Keratinocyte (primary cell): Measurements from ENCODE around the gene BSCL2. TPM values are rescaled to one million over a fixed set of nuclear protein-coding genes. Genes with fewer than 3 reads are reported as not detected.
"Not testable (repeated sequence)": the region's sequence is repeated elsewhere in the genome, so short reads cannot be mapped to it uniquely, and the experiment has no call there.

Source experiments
- DNase-seq: peaks from one replicate; pipeline ENCODE4 v3.0.0-alpha.2; 2011; ENCODE audit warnings: low read depth, missing footprints, low spot score
- FAIRE-seq: peaks from 2 replicates; lab custom pipeline; 2011; peaks lifted over from hg19 to GRCh38; lab: Jason Lieb, UNC
- H2AFZ ChIP-seq: 2 replicates; pipeline ENCODE4 v1.6.0; 2012; ENCODE audit warnings: low read length, control low read depth, inconsistent platforms; ENCODE audit not compliant: control insufficient read depth
- H3K27ac ChIP-seq: 2 replicates; pipeline ENCODE4 v1.5.1; 2011; ENCODE audit warnings: low read length; ENCODE audit not compliant: control insufficient read depth, insufficient read depth
- H3K27me3 ChIP-seq: 3 replicates; pipeline ENCODE4 v1.6.0; 2011; ENCODE audit warnings: low read length; ENCODE audit not compliant: control insufficient read depth, insufficient read depth; ENCODE audit errors: extremely low read depth
- H3K36me3 ChIP-seq, 2 experiments: 2 replicates in 1 of 2; 3 replicates in 1 of 2; pipeline ENCODE4 v1.5.1; 2011; ENCODE audit warnings: low read length in 2 of 2, mild to moderate bottlenecking in 1 of 2; ENCODE audit not compliant: control insufficient read depth in 2 of 2, insufficient read depth in 2 of 2; ENCODE audit errors: extremely low read depth in 1 of 2
- H3K4me1 ChIP-seq: 3 replicates; pipeline ENCODE4 v1.5.1; 2011; ENCODE audit warnings: low read length; ENCODE audit not compliant: control insufficient read depth, insufficient read depth; ENCODE audit errors: extremely low read depth
- H3K4me2 ChIP-seq: 3 replicates; pipeline ENCODE4 v1.6.0; 2011; ENCODE audit warnings: low read depth, low read length; ENCODE audit not compliant: control insufficient read depth, insufficient read depth; ENCODE audit errors: extremely low read depth
- H3K4me3 ChIP-seq, 3 experiments: fragments of 200-600 bp in 1 of 3; sonication (generic) in 1 of 3; 2 replicates in 2 of 3; 3 replicates in 1 of 3; pipeline ENCODE4 v1.5.1; 2011 to 2016; ENCODE audit warnings: low read length in 3 of 3, mild to moderate bottlenecking in 3 of 3, control low read depth in 2 of 3, inconsistent platforms in 1 of 3, low read depth in 1 of 3, mixed read lengths in 1 of 3, mixed run types in 1 of 3, moderate library complexity in 1 of 3; ENCODE audit not compliant: control insufficient read depth in 2 of 3, insufficient read depth in 2 of 3; ENCODE audit errors: extremely low read depth in 1 of 3
- H3K79me2 ChIP-seq: 2 replicates; pipeline ENCODE4 v1.6.0; 2012; ENCODE audit warnings: low read length; ENCODE audit not compliant: control insufficient read depth, insufficient read depth
- H3K9ac ChIP-seq: 3 replicates; pipeline ENCODE4 v1.6.0; 2011; ENCODE audit warnings: low read length; ENCODE audit not compliant: control insufficient read depth, insufficient read depth; ENCODE audit errors: extremely low read depth
- H3K9me1 ChIP-seq: 3 replicates; pipeline ENCODE4 v1.6.0; 2011; ENCODE audit warnings: low read length; ENCODE audit not compliant: control insufficient read depth, insufficient read depth; ENCODE audit errors: extremely low read depth
- H3K9me3 ChIP-seq: 2 replicates; pipeline ENCODE4 v1.5.1; 2012; ENCODE audit warnings: low read depth, low read length; ENCODE audit not compliant: control insufficient read depth
- H4K20me1 ChIP-seq: 3 replicates; pipeline ENCODE4 v1.6.0; 2011; ENCODE audit warnings: low read length; ENCODE audit not compliant: control insufficient read depth, insufficient read depth; ENCODE audit errors: extremely low read depth
- CTCF ChIP-seq, 3 experiments: IDR thresholded peaks in 1 of 3; conservative IDR thresholded peaks in 1 of 3; optimal IDR thresholded peaks in 1 of 3; 2 replicates in 2 of 3; 3 replicates in 1 of 3; pipeline versions ENCODE3 to v1.5.1; 2011; ENCODE audit warnings: low read length in 3 of 3, mild to moderate bottlenecking in 3 of 3, moderate library complexity in 2 of 3, control low read depth in 1 of 3, inconsistent platforms in 1 of 3; ENCODE audit not compliant: insufficient read depth in 2 of 3; ENCODE audit errors: extremely low read depth in 1 of 3
- EZH2 ChIP-seq: IDR thresholded peaks from one replicate; pipeline ENCODE4 v1.6.1; 2012; ENCODE audit warnings: inconsistent platforms, mild to moderate bottlenecking, low read length, moderate library complexity
- dilution Hi-C: fragments of 300-500 bp; cut with MboI; formaldehyde crosslinking; loops from one replicate; pipeline ENCODE4 v1.7.0; 2020; ENCODE audit warnings: low sequenced_read_pairs; ENCODE audit not compliant: extremely low pct_ligation_motif_present
- polyA plus RNA-seq, 5 experiments: library from polyadenylated mRNA; depleted of rRNA in 3 of 5; stranded (reverse) in 3 of 5; stranded (forward) in 1 of 5; unstranded in 1 of 5; fragments of >200 nt; gene quantifications; 1 replicate in 1 of 5; 2 replicates in 3 of 5; 3 replicates in 1 of 5; pipeline versions ENCODE4 v1.2.1 to v1.2.3, GENCODE V29; 2011 to 2012; ENCODE audit warnings: missing spikeins in 2 of 5, low read depth in 1 of 5, low replicate concordance in 1 of 5

Gene BSCL2
- polyA plus RNA-seq, 1 donor (not counting 4 experiments of a cell fraction or from before 2014, with no cell fraction given), result 21.9 TPM

- no peak for DNase-seq
- Histone ChIP-seq H3K9me3 (no peaks in the 10 kb centered on the region), H4K20me1 (no peaks in the 10 kb centered on the region), H3K27me3 (no peaks in the 10 kb centered on the region), H3K4me1 (peaks cover 6% of the 10 kb centered on the region), H3K36me3 (peaks cover 3 to 8% of the 10 kb centered on the region in 2 experiments), H3K9me1 (no peaks in the 10 kb centered on the region), H3K9ac (no peak overlapping the region), H3K79me2 (peaks cover 27% of the 10 kb centered on the region), H3K4me2 (no peak overlapping the region), H3K27ac (no peak overlapping the region), H2AFZ (no peak overlapping the region), H3K4me3 (no peak overlapping the region)
- no peak for FAIRE-seq
- TF ChIP-seq EZH2, result no peak
- dilution Hi-C loops, result no loop called here
These were observed 52.9 kb downstream of the BSCL2 start for GRCh38 chr11:62654297-62654696.

GRCh38 chr11:62652161-62653006 is 54.8 kb downstream of the BSCL2 start:
- no peaks in the 10 kb centered on the region for H3K9me3 ChIP-seq
- no peak for FAIRE-seq
- H3K9me1 ChIP-seq, result no peaks in the 10 kb centered on the region
- H2AFZ ChIP-seq, result peak overlapping the region; percentile 19
- no peaks in the 10 kb centered on the region for H3K27me3 ChIP-seq
- peaks cover 6% of the 10 kb centered on the region for H3K4me1 ChIP-seq
- H3K9ac ChIP-seq, result peak overlapping the region; percentile 98
- peaks cover 12 to 15% of the 10 kb centered on the region in 2 experiments for H3K36me3 ChIP-seq
- H4K20me1 ChIP-seq, result no peaks in the 10 kb centered on the region
- no peak for TF ChIP-seq EZH2
- TF ChIP-seq CTCF (optimal IDR thresholded peaks at IDR 0.05 in 1 of 3, IDR thresholded peaks at IDR 0.05 in 1 of 3, conservative IDR thresholded peaks at IDR 0.05 in 1 of 3; ENCODE audit: extremely low read depth in 1 of 3, insufficient read depth in 2 of 3, low read length in 3 of 3), result no peak
- dilution Hi-C loops, result no loop called here
- peak overlapping the region; percentile 77 for H3K4me2 ChIP-seq
- H3K79me2 ChIP-seq, result peaks cover 30% of the 10 kb centered on the region
- DNase-seq, result no peak
- H3K27ac ChIP-seq, result peak overlapping the region; percentile 92
- H3K4me3 ChIP-seq, result peak overlapping the region; percentile 75 to 94 (median 92)

- peaks cover 40% of the 10 kb centered on the region for H3K79me2 ChIP-seq
- not testable (repeated sequence) for FAIRE-seq
These were observed 56.9 kb downstream of the BSCL2 start for GRCh38 chr11:62650283-62650682.

More at GRCh38 chr11:62650283-62650682, 56.9 kb downstream of the BSCL2 start:
- H4K20me1 ChIP-seq, H3K9me1 ChIP-seq, DNase-seq, H2AFZ ChIP-seq, H3K9me3 ChIP-seq, H3K27me3 ChIP-seq, H3K4me2 ChIP-seq, H3K27ac ChIP-seq, dilution Hi-C loops, H3K9ac ChIP-seq, H3K4me3 ChIP-seq: not testable (repeated sequence)
- Histone ChIP-seq H3K36me3 (peaks cover 12 to 15% of the 10 kb centered on the region in 2 experiments), H3K4me1 (peaks cover 16% of the 10 kb centered on the region)
